ENCODE data around the gene NBR1.
"Not testable (repeated sequence)": the region's sequence is repeated elsewhere in the genome, so short reads cannot be mapped to it uniquely, and the experiment has no call there.

DNA sequence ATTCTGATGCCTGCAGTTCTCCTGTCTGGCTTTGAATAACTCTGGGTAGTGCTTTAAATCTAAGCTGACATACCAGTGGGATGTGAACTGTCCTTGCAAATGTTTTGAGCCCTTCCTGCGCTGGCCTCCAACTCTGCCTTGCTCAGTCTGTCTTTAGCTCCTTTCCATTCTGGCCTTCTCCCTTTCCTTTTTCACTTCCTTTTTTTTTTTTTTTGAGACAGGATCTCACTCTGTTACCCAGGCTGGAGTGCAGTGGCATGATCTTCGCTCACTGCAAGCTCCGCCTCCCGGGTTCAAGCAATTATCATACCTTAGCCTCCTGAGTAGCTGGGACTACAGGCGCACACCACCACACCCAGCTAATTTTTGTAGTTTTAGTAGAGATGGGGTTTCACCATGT lies 37.6 kb upstream of the NBR1 start:
- TF ChIP-seq, protein P1, sequence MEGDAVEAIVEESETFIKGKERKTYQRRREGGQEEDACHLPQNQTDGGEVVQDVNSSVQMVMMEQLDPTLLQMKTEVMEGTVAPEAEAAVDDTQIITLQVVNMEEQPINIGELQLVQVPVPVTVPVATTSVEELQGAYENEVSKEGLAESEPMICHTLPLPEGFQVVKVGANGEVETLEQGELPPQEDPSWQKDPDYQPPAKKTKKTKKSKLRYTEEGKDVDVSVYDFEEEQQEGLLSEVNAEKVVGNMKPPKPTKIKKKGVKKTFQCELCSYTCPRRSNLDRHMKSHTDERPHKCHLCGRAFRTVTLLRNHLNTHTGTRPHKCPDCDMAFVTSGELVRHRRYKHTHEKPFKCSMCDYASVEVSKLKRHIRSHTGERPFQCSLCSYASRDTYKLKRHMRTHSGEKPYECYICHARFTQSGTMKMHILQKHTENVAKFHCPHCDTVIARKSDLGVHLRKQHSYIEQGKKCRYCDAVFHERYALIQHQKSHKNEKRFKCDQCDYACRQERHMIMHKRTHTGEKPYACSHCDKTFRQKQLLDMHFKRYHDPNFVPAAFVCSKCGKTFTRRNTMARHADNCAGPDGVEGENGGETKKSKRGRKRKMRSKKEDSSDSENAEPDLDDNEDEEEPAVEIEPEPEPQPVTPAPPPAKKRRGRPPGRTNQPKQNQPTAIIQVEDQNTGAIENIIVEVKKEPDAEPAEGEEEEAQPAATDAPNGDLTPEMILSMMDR (IDR thresholded peaks at IDR 0.05 in 4 of 5, conservative IDR thresholded peaks at IDR 0.05 in 1 of 5) = not testable (repeated sequence)
- not testable (repeated sequence) for TF ChIP-seq POLR2A (IDR thresholded peaks at IDR 0.05)
